Activated naive CD8-positive, alpha-beta T cell treated with anti-CD3 and anti-CD28 coated beads, Interleukin-2, amount 50 U/mL, for 24 hours (primary cell): ENCODE results near the gene CMTR1.
A peak's percentile ranks its signal among the peaks of the same experiment; 100 is the strongest.
"Not testable (repeated sequence)": the region's sequence is repeated elsewhere in the genome, so short reads cannot be mapped to it uniquely, and the experiment has no call there.

Source experiments
- ATAC-seq: fragments of 150-1000 bp; cut with Tn5 transposase; one replicate; pipeline ENCODE4 v1.10.0; 2021
- DNase-seq: peaks from one replicate; pipeline ENCODE4 v3.0.0; 2021
- H3K27ac Mint-ChIP-seq: one replicate; pipeline ENCODE4 v1.8.0; 2021; ENCODE audit warnings: mild to moderate bottlenecking, mixed read lengths
- H3K27me3 Mint-ChIP-seq: one replicate; pipeline ENCODE4 v1.8.0; 2021; ENCODE audit warnings: mixed read lengths
- H3K36me3 Mint-ChIP-seq: one replicate; pipeline ENCODE4 v1.8.0; 2021; ENCODE audit warnings: low read depth, mixed read lengths
- H3K4me1 Mint-ChIP-seq: one replicate; pipeline ENCODE4 v1.8.0; 2021; ENCODE audit warnings: mixed read lengths
- H3K4me3 Mint-ChIP-seq: one replicate; pipeline ENCODE4 v1.8.0; 2021; ENCODE audit warnings: mild to moderate bottlenecking, moderate library complexity, mixed read lengths
- H3K9me3 Mint-ChIP-seq: one replicate; pipeline ENCODE4 v1.8.0; 2021; ENCODE audit warnings: mixed read lengths

Gene CMTR1

GRCh38 chr6:37432916-37433656 is at the start of gene CMTR1:
CMTR1 (plus strand) TSS chr6:37433221; CDS start chr6:37435630, 2,409 bp downstream.
- Mint-ChIP-seq H3K27me3 (peaks cover 3% of the 10 kb centered on the region), H3K4me1 (peaks cover 47% of the 10 kb centered on the region), H3K4me3 (peak within 1 kb of the TSS; percentile 92), H3K27ac (peak within 1 kb of the TSS; percentile 93), H3K36me3 (peaks cover 13% of the 10 kb centered on the region), H3K9me3 (no peaks in the 10 kb centered on the region)
- DNase-seq: peak; percentile 99
- peak; percentile 96 for ATAC-seq

- ATAC-seq (no peak), DNase-seq (no peak)
- H3K9me3 Mint-ChIP-seq: no peaks in the 10 kb centered on the region
- no peak overlapping the region for H3K4me3 Mint-ChIP-seq
- H3K4me1 Mint-ChIP-seq: no peaks in the 10 kb centered on the region
- no peaks in the 10 kb centered on the region for H3K27me3 Mint-ChIP-seq
- peaks cover 5% of the 10 kb centered on the region for H3K36me3 Mint-ChIP-seq
- H3K27ac Mint-ChIP-seq: no peak overlapping the region
Observed at GRCh38 chr6:37388578-37388977, 44.4 kb upstream of the CMTR1 start.

GRCh38 chr6:37389857-37390256 is 43.2 kb upstream of the CMTR1 start:
- DNase-seq (no peak), ATAC-seq (no peak)
- Mint-ChIP-seq H3K4me1 (no peaks in the 10 kb centered on the region), H3K27ac (no peak overlapping the region), H3K9me3 (no peaks in the 10 kb centered on the region), H3K36me3 (peaks cover 5% of the 10 kb centered on the region), H3K27me3 (no peaks in the 10 kb centered on the region), H3K4me3 (no peak overlapping the region)

GRCh38 chr6:37391120-37391519 is 41.9 kb upstream of the CMTR1 start:
- Mint-ChIP-seq H3K4me1 (no peaks in the 10 kb centered on the region), H3K36me3 (peaks cover 5% of the 10 kb centered on the region), H3K27me3 (no peaks in the 10 kb centered on the region), H3K4me3 (no peak overlapping the region), H3K9me3 (no peaks in the 10 kb centered on the region), H3K27ac (peak overlapping the region; percentile 15)
- DNase-seq: no peak
- no peak for ATAC-seq

- ATAC-seq: no peak
- no peaks in the 10 kb centered on the region for H3K4me1 Mint-ChIP-seq
- no peak overlapping the region for H3K27ac Mint-ChIP-seq
- no peaks in the 10 kb centered on the region for H3K9me3 Mint-ChIP-seq
- H3K27me3 Mint-ChIP-seq: no peaks in the 10 kb centered on the region
- DNase-seq: no peak
- H3K36me3 Mint-ChIP-seq: peaks cover 3% of the 10 kb centered on the region
- no peak overlapping the region for H3K4me3 Mint-ChIP-seq
Observed at GRCh38 chr6:37392821-37393220, 40.2 kb upstream of the CMTR1 start.

- Mint-ChIP-seq H3K9me3 (no peaks in the 10 kb centered on the region), H3K4me3 (no peak overlapping the region), H3K27ac (no peak overlapping the region), H3K27me3 (no peaks in the 10 kb centered on the region), H3K4me1 (no peaks in the 10 kb centered on the region), H3K36me3 (peaks cover 3% of the 10 kb centered on the region)
- ATAC-seq (no peak), DNase-seq (no peak)
Observed at GRCh38 chr6:37393381-37393929, 39.6 kb upstream of the CMTR1 start.

- Mint-ChIP-seq H3K27ac (no peak overlapping the region), H3K4me3 (no peak overlapping the region), H3K27me3 (peaks cover 3% of the 10 kb centered on the region), H3K4me1 (no peaks in the 10 kb centered on the region), H3K36me3 (no peaks in the 10 kb centered on the region), H3K9me3 (no peaks in the 10 kb centered on the region)
- ATAC-seq (no peak), DNase-seq (no peak)
Observed at GRCh38 chr6:37396571-37397180, 36.3 kb upstream of the CMTR1 start.

- ATAC-seq (no peak), DNase-seq (no peak)
- no peaks in the 10 kb centered on the region for H3K36me3 Mint-ChIP-seq
- no peak overlapping the region for H3K27ac Mint-ChIP-seq
- H3K27me3 Mint-ChIP-seq: peaks cover 3% of the 10 kb centered on the region
- H3K4me3 Mint-ChIP-seq: no peak overlapping the region
- H3K4me1 Mint-ChIP-seq: no peaks in the 10 kb centered on the region
- H3K9me3 Mint-ChIP-seq: no peaks in the 10 kb centered on the region
Observed at GRCh38 chr6:37399131-37399530, 33.9 kb upstream of the CMTR1 start.

GRCh38 chr6:37399795-37400490 is 33.1 kb upstream of the CMTR1 start:
- Mint-ChIP-seq H3K36me3 (no peaks in the 10 kb centered on the region), H3K27ac (no peak overlapping the region), H3K4me1 (no peaks in the 10 kb centered on the region), H3K9me3 (no peaks in the 10 kb centered on the region), H3K4me3 (no peak overlapping the region), H3K27me3 (peaks cover 3% of the 10 kb centered on the region)
- DNase-seq: no peak
- no peak for ATAC-seq

GRCh38 chr6:37401658-37402057 is 31.4 kb upstream of the CMTR1 start:
- H3K4me1 Mint-ChIP-seq, H3K36me3 Mint-ChIP-seq, H3K9me3 Mint-ChIP-seq, H3K4me3 Mint-ChIP-seq, ATAC-seq, DNase-seq, H3K27ac Mint-ChIP-seq, H3K27me3 Mint-ChIP-seq: not testable (repeated sequence)

- Mint-ChIP-seq H3K9me3 (no peaks in the 10 kb centered on the region), H3K27ac (no peak overlapping the region)
Observed at GRCh38 chr6:37406726-37407341, 26.2 kb upstream of the CMTR1 start.

GRCh38 chr6:37407948-37408347 is 25.1 kb upstream of the CMTR1 start:
- H3K4me3 Mint-ChIP-seq: no peak overlapping the region
- DNase-seq (no peak), ATAC-seq (no peak)
- no peaks in the 10 kb centered on the region for H3K4me1 Mint-ChIP-seq
- H3K9me3 Mint-ChIP-seq: no peaks in the 10 kb centered on the region
- H3K27ac Mint-ChIP-seq: no peak overlapping the region
- no peaks in the 10 kb centered on the region for H3K36me3 Mint-ChIP-seq
- peaks cover 2% of the 10 kb centered on the region for H3K27me3 Mint-ChIP-seq

More at GRCh38 chr6:37406726-37407341, 26.2 kb upstream of the CMTR1 start:
- ATAC-seq (no peak), DNase-seq (no peak)
- H3K4me1 Mint-ChIP-seq: no peaks in the 10 kb centered on the region
- H3K4me3 Mint-ChIP-seq: no peak overlapping the region
- no peaks in the 10 kb centered on the region for H3K36me3 Mint-ChIP-seq
- H3K27me3 Mint-ChIP-seq: peaks cover 2% of the 10 kb centered on the region

GRCh38 chr6:37409501-37409900 is 23.5 kb upstream of the CMTR1 start:
- Mint-ChIP-seq H3K9me3 (no peaks in the 10 kb centered on the region), H3K27ac (no peak overlapping the region), H3K4me3 (no peak overlapping the region), H3K27me3 (peaks cover 2% of the 10 kb centered on the region), H3K36me3 (no peaks in the 10 kb centered on the region), H3K4me1 (no peaks in the 10 kb centered on the region)
- DNase-seq (no peak), ATAC-seq (no peak)

- no peak for DNase-seq
- Mint-ChIP-seq H3K36me3 (no peaks in the 10 kb centered on the region), H3K27ac (no peak overlapping the region), H3K9me3 (no peaks in the 10 kb centered on the region), H3K27me3 (no peaks in the 10 kb centered on the region), H3K4me1 (no peaks in the 10 kb centered on the region), H3K4me3 (no peak overlapping the region)
- ATAC-seq: no peak
Observed at GRCh38 chr6:37417393-37417792, 15.6 kb upstream of the CMTR1 start.
